B cell (primary cell): ENCODE results near the gene ARMH3. TPM values are rescaled to one million over a fixed set of nuclear protein-coding genes. Genes with fewer than 3 reads are reported as not detected.
A peak's percentile ranks its signal among the peaks of the same experiment; 100 is the strongest.

Experiments
- ATAC-seq: fragments of 200-7000 bp; cut with Tn5 transposase; one replicate; pipeline ENCODE4 v1.10.0; 2021; ENCODE audit warnings: low read depth, mild to moderate bottlenecking, moderate number of reproducible peaks, moderate library complexity
- CTCF ChIA-PET: fragments of 350-600 bp; sonication (Branson Sonifier 250); formaldehyde crosslinking; loops from one replicate; lab custom pipeline; 2021; ENCODE audit warnings: antibody characterized with exemption, inconsistent platforms; lab: Charles Lee
- POLR2A ChIA-PET: fragments of 350-600 bp; sonication (Branson Sonifier 250); formaldehyde crosslinking; loops from one replicate; lab custom pipeline; 2021; ENCODE audit warnings: antibody characterized with exemption; lab: Charles Lee
- DNase-seq: peaks from one replicate; pipeline ENCODE4 v3.0.0; 2013
- H2AFZ ChIP-seq: 2 replicates; pipeline ENCODE4 v1.6.1; 2012; ENCODE audit warnings: mild to moderate bottlenecking, low read depth, low read length; ENCODE audit not compliant: insufficient read depth, poor library complexity, severe bottlenecking
- H3K27ac ChIP-seq, 2 donors: 1 replicate in 1 of 2; 2 replicates in 1 of 2; pipeline ENCODE4 v1.5.1; 2012 to 2013; ENCODE audit warnings: low read length in 2 of 2, mild to moderate bottlenecking in 2 of 2, moderate library complexity in 1 of 2
- H3K27me3 ChIP-seq, 4 experiments: fragments of 200-600 bp in 1 of 4; sonication (generic) in 1 of 4; replicated peaks in 1 of 4; 1 replicate in 2 of 4; 2 replicates in 2 of 4; pipeline versions ENCODE4 v1.6.1 to v1.7.0; 2013 to 2016; ENCODE audit warnings: low read length in 3 of 4, mild to moderate bottlenecking in 2 of 4, mixed read lengths in 1 of 4, moderate library complexity in 1 of 4; ENCODE audit not compliant: insufficient read depth in 4 of 4, control insufficient read depth in 3 of 4; ENCODE audit errors: control extremely low read depth in 1 of 4
- H3K36me3 ChIP-seq, 2 experiments: replicated peaks in 1 of 2; 1 replicate in 1 of 2; 2 replicates in 1 of 2; pipeline versions ENCODE4 v1.6.1 to v1.7.1; 2013; ENCODE audit warnings: low read length in 1 of 2; ENCODE audit not compliant: insufficient read depth in 2 of 2, control insufficient read depth in 1 of 2; ENCODE audit errors: control extremely low read depth in 1 of 2, extremely low read depth in 1 of 2
- H3K4me1 ChIP-seq, 2 donors: fragments of 200-600 bp in 1 of 2; sonication (generic) in 1 of 2; 1 replicate in 1 of 2; 2 replicates in 1 of 2; pipeline versions ENCODE4 v1.5.1 to v1.6.1; 2013 to 2017; ENCODE audit warnings: low read length in 2 of 2; ENCODE audit not compliant: control insufficient read depth in 2 of 2, insufficient read depth in 2 of 2
- H3K4me2 ChIP-seq: replicated peaks from 2 replicates; pipeline ENCODE3; 2012; ENCODE audit warnings: mild to moderate bottlenecking, low read depth, low read length; ENCODE audit not compliant: poor library complexity, severe bottlenecking
- H3K4me3 ChIP-seq, 5 experiments: fragments of 200-600 bp in 1 of 5; sonication (generic) in 1 of 5; 1 replicate in 3 of 5; 2 replicates in 2 of 5; pipeline versions ENCODE4 v1.5.1 to v1.7.0; 2011 to 2016; ENCODE audit warnings: low read length in 4 of 5, mild to moderate bottlenecking in 4 of 5, low read depth in 2 of 5, control low read depth in 1 of 5, moderate library complexity in 1 of 5; ENCODE audit not compliant: insufficient read depth in 1 of 5; ENCODE audit errors: control extremely low read depth in 1 of 5, extremely low read depth in 1 of 5
- H3K79me2 ChIP-seq: fragments of 200-600 bp; sonication (generic); one replicate; pipeline ENCODE4 v1.6.0; 2016; ENCODE audit warnings: low read length; ENCODE audit not compliant: control insufficient read depth, insufficient read depth
- H3K9ac ChIP-seq: fragments of 200-600 bp; sonication (generic); 2 replicates; pipeline ENCODE4 v1.6.1; 2017; ENCODE audit warnings: mild to moderate bottlenecking, low read length, moderate library complexity
- H3K9me3 ChIP-seq, 3 donors: one replicate each; pipeline versions ENCODE4 v1.6.1 to v1.7.1; 2013; ENCODE audit warnings: low read length in 2 of 3; ENCODE audit not compliant: control insufficient read depth in 2 of 3, insufficient read depth in 1 of 3; ENCODE audit errors: control extremely low read depth in 1 of 3
- H4K20me1 ChIP-seq: 2 replicates; pipeline ENCODE4 v1.6.0; 2012; ENCODE audit warnings: mild to moderate bottlenecking, low read length; ENCODE audit not compliant: insufficient read depth, control insufficient read depth, poor library complexity, severe bottlenecking
- H3K27ac Mint-ChIP-seq: one replicate; pipeline ENCODE4 v1.8.0; 2021; ENCODE audit warnings: mixed read lengths
- H3K27me3 Mint-ChIP-seq: one replicate; pipeline ENCODE4 v1.8.0; 2021; ENCODE audit warnings: mixed read lengths
- H3K4me1 Mint-ChIP-seq: one replicate; pipeline ENCODE4 v1.8.0; 2021; ENCODE audit warnings: mixed read lengths
- H3K4me3 Mint-ChIP-seq: one replicate; pipeline ENCODE4 v1.8.0; 2021; ENCODE audit warnings: mixed read lengths
- H3K9me3 Mint-ChIP-seq: one replicate; pipeline ENCODE4 v1.8.0; 2022; ENCODE audit warnings: mixed read lengths; ENCODE audit not compliant: insufficient read depth
- EZH2 ChIP-seq: IDR thresholded peaks from 2 replicates; pipeline ENCODE4 v1.6.1; 2012; ENCODE audit warnings: borderline replicate concordance, low read depth, mild to moderate bottlenecking, moderate library complexity, low read length; ENCODE audit not compliant: insufficient read depth, poor library complexity, severe bottlenecking
- WGBS: methylation state at CpG from one replicate; pipeline ENCODE4 v1.1.5; 2013; ENCODE audit warnings: missing lambda C conversion rate; ENCODE audit not compliant: insufficient coverage; 5-methylcytosine and 5-hydroxymethylcytosine counted together
- intact Hi-C: fragments of 100-400 bp; cut with micrococcal nuclease; formaldehyde crosslinking; loops from one replicate; pipeline ENCODE4 v1.10.0; 2022
- polyA plus RNA-seq: library from polyadenylated mRNA; depleted of rRNA; stranded (reverse); fragments of >200 nt; gene quantifications from 2 replicates; pipeline ENCODE4 v1.2.3, GENCODE V29; 2012
- total RNA-seq, 2 donors: library from RNA; stranded (reverse); fragments of 120-200 nt in 1 of 2; gene quantifications; 1 replicate in 1 of 2; 2 replicates in 1 of 2; pipeline versions ENCODE4 v1.2.3 to v1.2.4, GENCODE V29; 2013 to 2022
- TF ChIP-seq, protein P1 (sequence below): fragments of 200-600 bp; IDR thresholded peaks from one replicate; pipeline ENCODE4 v1.8.0; 2022; ENCODE audit warnings: antibody characterized with exemption, mild to moderate bottlenecking

Gene ARMH3
- total and polyA plus RNA-seq, 2 donors (not counting 1 experiment from before 2014, with no cell fraction given), result 33.4 to 40.7 TPM

DNA sequence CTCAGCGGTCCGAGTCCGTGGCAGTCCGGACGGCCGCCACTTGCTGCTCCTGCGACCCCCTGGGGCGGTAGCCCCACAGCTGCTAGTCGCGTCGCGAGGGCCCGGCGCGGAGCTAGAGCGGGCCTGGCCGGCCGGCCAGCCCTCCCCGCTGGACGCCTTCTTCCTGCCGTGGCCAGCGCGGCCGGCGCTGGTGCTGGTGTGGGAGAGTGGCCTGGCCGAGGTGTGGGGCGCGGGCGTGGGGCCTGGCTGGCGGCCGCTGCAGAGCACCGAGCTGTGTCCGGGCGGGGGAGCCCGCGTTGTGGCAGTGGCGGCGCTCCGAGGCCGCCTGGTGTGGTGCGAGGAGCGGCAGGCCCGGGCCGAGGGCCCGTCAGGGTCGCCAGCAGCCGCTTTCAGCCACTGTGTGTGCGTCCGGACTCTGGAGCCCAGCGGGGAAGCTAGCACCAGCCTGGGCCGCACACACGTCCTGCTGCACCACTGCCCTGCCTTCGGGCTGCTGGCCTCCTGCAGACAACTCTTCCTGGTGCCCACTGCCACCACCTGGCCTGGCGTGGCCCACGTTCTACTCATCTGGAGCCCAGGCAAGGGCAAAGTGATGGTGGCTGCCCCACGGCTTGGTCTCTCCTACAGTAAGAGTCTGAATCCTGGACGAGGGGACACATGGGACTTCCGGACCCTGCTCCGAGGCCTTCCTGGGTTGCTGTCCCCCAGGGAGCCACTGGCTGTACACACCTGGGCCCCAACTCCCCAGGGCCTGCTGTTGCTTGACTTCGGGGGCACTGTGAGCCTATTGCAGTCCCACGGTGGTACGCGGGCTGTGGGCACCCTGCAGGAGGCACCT is 9.8 kb upstream of the ARMH3 start:
- peaks cover 23% of the 10 kb centered on the region for H3K4me1 Mint-ChIP-seq
- H3K9me3 Mint-ChIP-seq, result no peaks in the 10 kb centered on the region
- ATAC-seq, result peak; percentile 4
- H3K27me3 Mint-ChIP-seq, result no peaks in the 10 kb centered on the region
- H3K27ac Mint-ChIP-seq, result peak overlapping the region; percentile 92
- H3K4me3 Mint-ChIP-seq, result peak overlapping the region; percentile 92
- Histone ChIP-seq H3K4me3 (peak overlapping the region; percentile 51 to 89 (median 73)), H3K4me2 (peak overlapping the region; percentile 96), H2AFZ (peak overlapping the region; percentile 92), H3K27me3 (no peaks in the 10 kb centered on the region), H3K9me3 (no peaks in the 10 kb centered on the region), H3K27ac (peak overlapping the region; percentile 24 to 90), H3K79me2 (peaks cover 5% of the 10 kb centered on the region), H3K9ac (peak overlapping the region; percentile 96), H3K36me3 (no peaks in the 10 kb centered on the region), H4K20me1 (peaks cover 30% of the 10 kb centered on the region), H3K4me1 (peaks cover 15 to 20% of the 10 kb centered on the region in 2 donors)
- CTCF ChIA-PET, result interaction anchor here (0.7 to 3.8 kb wide), 6 partner anchors 21 to 231 kb away, joined by 3 to 34 read pairs (median 4); no protein-coding TSS in a partner anchor
- DNase-seq, result peak; percentile 54
- 5% methylated on average over 63 of the region's 63 CpGs for WGBS
- TF ChIP-seq, protein P1, sequence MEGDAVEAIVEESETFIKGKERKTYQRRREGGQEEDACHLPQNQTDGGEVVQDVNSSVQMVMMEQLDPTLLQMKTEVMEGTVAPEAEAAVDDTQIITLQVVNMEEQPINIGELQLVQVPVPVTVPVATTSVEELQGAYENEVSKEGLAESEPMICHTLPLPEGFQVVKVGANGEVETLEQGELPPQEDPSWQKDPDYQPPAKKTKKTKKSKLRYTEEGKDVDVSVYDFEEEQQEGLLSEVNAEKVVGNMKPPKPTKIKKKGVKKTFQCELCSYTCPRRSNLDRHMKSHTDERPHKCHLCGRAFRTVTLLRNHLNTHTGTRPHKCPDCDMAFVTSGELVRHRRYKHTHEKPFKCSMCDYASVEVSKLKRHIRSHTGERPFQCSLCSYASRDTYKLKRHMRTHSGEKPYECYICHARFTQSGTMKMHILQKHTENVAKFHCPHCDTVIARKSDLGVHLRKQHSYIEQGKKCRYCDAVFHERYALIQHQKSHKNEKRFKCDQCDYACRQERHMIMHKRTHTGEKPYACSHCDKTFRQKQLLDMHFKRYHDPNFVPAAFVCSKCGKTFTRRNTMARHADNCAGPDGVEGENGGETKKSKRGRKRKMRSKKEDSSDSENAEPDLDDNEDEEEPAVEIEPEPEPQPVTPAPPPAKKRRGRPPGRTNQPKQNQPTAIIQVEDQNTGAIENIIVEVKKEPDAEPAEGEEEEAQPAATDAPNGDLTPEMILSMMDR, result no peak
- TF ChIP-seq EZH2, result no peak
- POLR2A ChIA-PET, result interaction anchor here (0.6 to 2.2 kb wide), 3 partner anchors 9 to 245 kb away, joined by 3 to 13 read pairs (median 4); partner anchors contain the start of gene ARMH3
- intact Hi-C loops, result loop anchor here (1.0 to 10.0 kb wide), 10 partner anchors 8 to 577 kb away; partner anchors contain the start of genes ARMH3, GBF1, LDB1 and NOLC1
